ENCODE data around the gene SARDH. TPM values are rescaled to one million over a fixed set of nuclear protein-coding genes. Genes with fewer than 3 reads are reported as not detected.
A peak's percentile ranks its signal among the peaks of the same experiment; 100 is the strongest.
"Not testable (repeated sequence)": the region's sequence is repeated elsewhere in the genome, so short reads cannot be mapped to it uniquely, and the experiment has no call there.

SARDH gene
- total RNA-seq, 1 donor from 2014 or later: 2.8 TPM

GRCh38 chr9:133759946-133760345, 21.8 kb upstream of the SARDH start:
- no peak for DNase-seq (ENCODE audit: low spot score)

- DNase-seq (ENCODE audit: low spot score): peak; percentile 24
Observed at GRCh38 chr9:133759146-133759900, 21.2 kb upstream of the SARDH start.

- peak; percentile 8 for DNase-seq (ENCODE audit: low spot score)
Observed at GRCh38 chr9:133758228-133758627, 20.1 kb upstream of the SARDH start.

- peak; percentile 4 for DNase-seq (ENCODE audit: low spot score)
Observed at GRCh38 chr9:133754688-133755227, 16.6 kb upstream of the SARDH start.

GRCh38 chr9:133754187-133754586, 16.0 kb upstream of the SARDH start:
- peak; percentile 6 for DNase-seq (ENCODE audit: low spot score)

GRCh38 chr9:133752739-133753446, 14.7 kb upstream of the SARDH start:
- peak; percentile 1 for DNase-seq (ENCODE audit: low spot score)

- DNase-seq (ENCODE audit: low spot score): peak; percentile 8
Observed at GRCh38 chr9:133750982-133751649, 13.0 kb upstream of the SARDH start.

GRCh38 chr9:133747309-133747708, 9.2 kb upstream of the SARDH start:
- DNase-seq (ENCODE audit: low spot score): no peak

GRCh38 chr9:133744528-133744927, 6.4 kb upstream of the SARDH start:
- DNase-seq (ENCODE audit: low spot score): not testable (repeated sequence)

- peak; percentile 71 for DNase-seq (ENCODE audit: low spot score)
Observed at GRCh38 chr9:133742849-133743444, 4.8 kb upstream of the SARDH start.

- peak; percentile 8 for DNase-seq (ENCODE audit: low spot score)
Observed at GRCh38 chr9:133742251-133742650, 4.1 kb upstream of the SARDH start.

GRCh38 chr9:133741716-133742115, 3.6 kb upstream of the SARDH start:
- peak; percentile 8 for DNase-seq (ENCODE audit: low spot score)

- DNase-seq (ENCODE audit: low spot score): peak; percentile 9
Observed at GRCh38 chr9:133740911-133741310, 2.8 kb upstream of the SARDH start.

GRCh38 chr9:133739408-133740280, 1.5 kb upstream of the SARDH start:
- peak; percentile 9 for DNase-seq (ENCODE audit: low spot score)

- peak; percentile 8 for DNase-seq (ENCODE audit: low spot score)
Observed at GRCh38 chr9:133738640-133739225, 581 bp upstream of the SARDH start.

- peak; percentile 7 for DNase-seq (ENCODE audit: low spot score)
Observed at GRCh38 chr9:133737071-133737773, 930 bp downstream of the SARDH start.

- DNase-seq (ENCODE audit: low spot score): no peak
Observed at GRCh38 chr9:133735931-133736330, 2.2 kb downstream of the SARDH start.

GRCh38 chr9:133735415-133735775, 2.8 kb downstream of the SARDH start:
- DNase-seq (ENCODE audit: low spot score): no peak

GRCh38 chr9:133734590-133735414, 3.4 kb downstream of the SARDH start:
- DNase-seq (ENCODE audit: low spot score): no peak
